Measurements from ENCODE around the gene AKR1C3.

DNA sequence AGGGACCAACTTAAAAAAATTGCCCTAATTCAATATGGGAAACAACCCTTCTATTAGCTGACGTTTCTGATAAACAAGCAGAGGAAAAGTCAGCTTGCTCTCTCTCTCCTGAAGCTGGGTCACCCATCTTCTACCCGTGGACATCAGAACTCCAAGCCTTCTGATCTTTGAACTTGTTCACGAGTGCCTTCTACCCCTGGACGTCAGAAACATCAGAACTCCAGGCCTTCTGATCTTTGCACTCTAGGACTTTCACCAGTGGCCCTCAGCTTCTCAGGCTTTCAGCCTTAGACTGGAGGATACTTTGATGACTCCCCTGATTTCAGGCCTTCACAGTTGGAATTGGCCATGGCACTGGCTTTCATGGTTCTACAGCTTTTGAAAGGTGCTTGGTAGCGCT is 48.9 kb downstream of the AKR1C3 start:
- no peak for TF ChIP-seq POLR2A (IDR thresholded peaks at IDR 0.05; ENCODE audit: borderline replicate concordance, extremely low read depth, insufficient read depth, insufficient read length)
- no peak for TF ChIP-seq POLR2AphosphoS5 (IDR thresholded peaks at IDR 0.05; ENCODE audit: low read depth, low read length)
- no peak for TF ChIP-seq SP1 (IDR thresholded peaks at IDR 0.05; ENCODE audit: low read depth)
- TF ChIP-seq RAD21 (IDR thresholded peaks at IDR 0.05; ENCODE audit: low read depth), result no peak
